Nephron progenitor cell (in vitro differentiated cells): Measurements from ENCODE around the gene CHAT.

Source experiments
- DNase-seq: peaks from one replicate; pipeline ENCODE4 v3.0.0; 2021
- H3K27ac Mint-ChIP-seq: 2 replicates; pipeline ENCODE4 v1.8.0; 2021; ENCODE audit warnings: mild to moderate bottlenecking, moderate library complexity, mixed read lengths
- H3K27me3 Mint-ChIP-seq: 2 replicates; pipeline ENCODE4 v1.8.0; 2021; ENCODE audit warnings: mild to moderate bottlenecking, low read depth, mixed read lengths; ENCODE audit not compliant: poor library complexity
- H3K36me3 Mint-ChIP-seq: 2 replicates; pipeline ENCODE4 v1.8.0; 2021; ENCODE audit warnings: low read depth, mixed read lengths
- H3K4me1 Mint-ChIP-seq: 2 replicates; pipeline ENCODE4 v1.8.0; 2021; ENCODE audit warnings: mixed read lengths
- H3K4me3 Mint-ChIP-seq: 2 replicates; pipeline ENCODE4 v1.8.0; 2021; ENCODE audit warnings: mild to moderate bottlenecking, moderate library complexity, mixed read lengths
- H3K9me3 Mint-ChIP-seq: 2 replicates; pipeline ENCODE4 v1.8.0; 2021; ENCODE audit warnings: mild to moderate bottlenecking, moderate library complexity, mixed read lengths
- TF ChIP-seq, protein P1 (sequence below): fragments of 200-600 bp; sonication (generic); IDR thresholded peaks from 2 replicates; pipeline ENCODE4 v1.5.0; 2021; ENCODE audit warnings: antibody characterized with exemption

Gene CHAT

DNA sequence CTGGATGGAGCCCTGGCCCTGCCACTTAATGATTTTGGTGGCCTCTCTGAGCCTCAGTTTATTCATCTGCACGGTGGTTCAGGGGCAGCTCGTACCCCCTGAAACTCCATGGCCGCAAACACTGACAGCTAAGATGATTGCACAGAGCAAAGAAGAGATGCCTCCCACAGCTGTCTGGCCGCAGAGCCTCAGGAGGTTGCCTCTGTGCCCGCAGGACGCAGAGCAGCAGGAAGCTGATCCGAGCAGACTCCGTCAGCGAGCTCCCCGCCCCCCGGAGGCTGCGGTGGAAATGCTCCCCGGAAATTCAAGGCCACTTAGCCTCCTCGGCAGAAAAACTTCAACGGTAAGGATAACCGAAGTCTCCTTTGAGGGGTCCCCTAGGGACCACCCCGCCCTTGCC, 35.5 kb downstream of the CHAT start:
- no peaks in the 10 kb centered on the region for H3K36me3 Mint-ChIP-seq
- no peaks in the 10 kb centered on the region for H3K9me3 Mint-ChIP-seq
- H3K4me3 Mint-ChIP-seq = no peak overlapping the region
- no peak overlapping the region for H3K27ac Mint-ChIP-seq
- peaks cover 19% of the 10 kb centered on the region for H3K4me1 Mint-ChIP-seq
- TF ChIP-seq, protein P1, sequence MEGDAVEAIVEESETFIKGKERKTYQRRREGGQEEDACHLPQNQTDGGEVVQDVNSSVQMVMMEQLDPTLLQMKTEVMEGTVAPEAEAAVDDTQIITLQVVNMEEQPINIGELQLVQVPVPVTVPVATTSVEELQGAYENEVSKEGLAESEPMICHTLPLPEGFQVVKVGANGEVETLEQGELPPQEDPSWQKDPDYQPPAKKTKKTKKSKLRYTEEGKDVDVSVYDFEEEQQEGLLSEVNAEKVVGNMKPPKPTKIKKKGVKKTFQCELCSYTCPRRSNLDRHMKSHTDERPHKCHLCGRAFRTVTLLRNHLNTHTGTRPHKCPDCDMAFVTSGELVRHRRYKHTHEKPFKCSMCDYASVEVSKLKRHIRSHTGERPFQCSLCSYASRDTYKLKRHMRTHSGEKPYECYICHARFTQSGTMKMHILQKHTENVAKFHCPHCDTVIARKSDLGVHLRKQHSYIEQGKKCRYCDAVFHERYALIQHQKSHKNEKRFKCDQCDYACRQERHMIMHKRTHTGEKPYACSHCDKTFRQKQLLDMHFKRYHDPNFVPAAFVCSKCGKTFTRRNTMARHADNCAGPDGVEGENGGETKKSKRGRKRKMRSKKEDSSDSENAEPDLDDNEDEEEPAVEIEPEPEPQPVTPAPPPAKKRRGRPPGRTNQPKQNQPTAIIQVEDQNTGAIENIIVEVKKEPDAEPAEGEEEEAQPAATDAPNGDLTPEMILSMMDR = no peak
- DNase-seq = peak; percentile 36
- H3K27me3 Mint-ChIP-seq = peaks cover 52% of the 10 kb centered on the region

DNA sequence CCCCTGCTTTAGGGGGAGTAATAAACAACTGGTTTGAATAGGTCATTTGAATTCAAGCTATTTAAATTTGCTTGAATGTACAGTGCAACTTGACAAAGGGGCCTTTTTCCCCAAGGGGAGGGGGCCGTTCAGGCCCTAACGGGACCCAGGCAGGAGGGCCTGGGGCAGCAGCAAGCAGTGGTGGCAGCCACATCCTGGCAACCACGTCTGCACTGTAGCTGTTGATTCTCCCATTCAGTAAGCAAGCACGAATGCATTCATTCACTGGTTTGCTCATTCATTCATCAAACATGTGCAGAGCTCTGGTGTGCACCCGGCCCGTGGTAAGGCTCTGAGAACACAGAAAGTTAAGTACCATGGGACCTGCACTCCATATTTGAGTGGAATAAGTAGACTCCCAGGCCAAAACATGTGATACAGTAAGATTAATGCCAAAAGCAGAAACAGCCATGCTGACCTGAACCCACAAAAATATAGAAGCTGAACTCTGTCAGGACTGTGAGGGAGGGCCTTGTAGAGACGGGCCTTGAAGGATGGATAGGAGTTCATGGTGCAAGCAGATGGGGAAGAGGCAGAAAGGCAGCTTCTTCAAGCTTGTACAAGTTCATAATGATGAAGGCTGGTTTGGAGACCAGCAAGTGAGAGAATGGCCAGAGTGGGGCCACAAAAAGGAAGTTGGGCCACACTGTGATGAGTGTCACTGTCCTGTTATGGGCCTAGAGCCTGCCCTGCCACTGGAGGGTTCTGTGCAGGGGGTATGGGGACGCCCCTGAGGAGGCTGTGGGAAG, 36.3 kb downstream of the CHAT start:
- Mint-ChIP-seq H3K9me3 (no peaks in the 10 kb centered on the region), H3K4me3 (no peak overlapping the region), H3K27me3 (peaks cover 43% of the 10 kb centered on the region), H3K27ac (no peak overlapping the region), H3K36me3 (no peaks in the 10 kb centered on the region), H3K4me1 (peaks cover 19% of the 10 kb centered on the region)
- TF ChIP-seq, protein P1 = no peak
- no peak for DNase-seq

DNA sequence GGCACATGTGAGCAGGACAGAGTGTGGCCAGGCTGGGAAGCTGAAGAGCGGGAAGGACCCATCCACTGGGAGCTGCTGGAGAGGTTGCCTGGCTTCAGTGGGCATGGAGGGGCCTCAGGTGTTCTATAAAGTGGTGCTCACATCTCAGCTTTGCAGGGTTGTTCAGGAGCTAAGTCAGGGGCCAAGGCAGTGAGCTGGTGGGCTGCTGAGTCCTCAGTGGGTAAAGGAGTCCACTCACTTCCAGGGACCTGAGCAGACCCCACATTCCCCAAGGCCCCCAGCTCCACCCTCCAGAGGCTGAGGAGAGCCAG, 36.8 kb downstream of the CHAT start:
- no peak for DNase-seq

DNA sequence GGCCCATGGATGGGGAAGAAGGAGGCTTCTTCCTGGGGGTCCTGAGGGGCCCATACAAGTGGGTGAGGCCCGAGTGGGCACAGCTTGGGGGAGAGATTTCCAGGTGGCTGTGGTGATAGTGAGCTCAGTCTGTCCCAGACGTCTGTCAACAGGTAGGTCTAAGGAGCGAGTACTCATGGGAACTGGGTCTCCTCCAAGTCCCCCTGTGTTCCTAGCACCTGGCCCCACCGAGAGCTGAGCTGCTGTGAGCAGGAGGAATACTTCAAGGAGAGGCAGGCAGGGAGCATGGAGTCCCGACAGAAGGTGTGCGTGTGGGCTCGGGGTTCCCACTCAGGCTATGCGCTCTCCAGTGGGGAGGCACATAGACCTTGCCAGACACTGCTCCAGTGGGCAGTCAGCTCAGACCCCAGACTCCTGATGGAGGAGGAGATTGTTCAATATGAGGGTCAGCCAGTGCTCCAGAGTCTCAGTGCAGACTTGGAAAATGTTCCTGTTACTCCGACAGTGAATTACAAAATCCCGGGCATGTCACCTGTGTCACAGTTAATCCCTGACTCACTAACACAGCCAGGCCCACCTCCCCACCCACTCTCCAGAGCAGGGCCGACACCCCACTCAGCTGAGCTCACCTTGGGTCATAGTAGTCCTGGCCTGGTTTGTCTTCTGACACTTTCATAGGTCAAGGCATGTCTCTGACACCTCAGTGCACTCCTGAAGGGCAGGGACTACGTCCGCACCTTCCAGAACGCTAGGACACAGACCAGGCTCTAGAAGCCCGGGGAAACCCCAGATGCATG, 37.4 kb downstream of the CHAT start:
- peaks cover 20% of the 10 kb centered on the region for H3K4me1 Mint-ChIP-seq
- TF ChIP-seq, protein P1 = no peak
- no peak overlapping the region for H3K27ac Mint-ChIP-seq
- H3K4me3 Mint-ChIP-seq = no peak overlapping the region
- no peaks in the 10 kb centered on the region for H3K9me3 Mint-ChIP-seq
- H3K36me3 Mint-ChIP-seq = no peaks in the 10 kb centered on the region
- peaks cover 47% of the 10 kb centered on the region for H3K27me3 Mint-ChIP-seq
- DNase-seq = no peak

More for the DNA sequence above, 36.8 kb downstream of the CHAT start:
- no peak overlapping the region for H3K27ac Mint-ChIP-seq
- no peaks in the 10 kb centered on the region for H3K36me3 Mint-ChIP-seq
- TF ChIP-seq, protein P1 = no peak
- H3K4me3 Mint-ChIP-seq = no peak overlapping the region
- peaks cover 19% of the 10 kb centered on the region for H3K4me1 Mint-ChIP-seq
- peaks cover 45% of the 10 kb centered on the region for H3K27me3 Mint-ChIP-seq
- no peaks in the 10 kb centered on the region for H3K9me3 Mint-ChIP-seq

DNA sequence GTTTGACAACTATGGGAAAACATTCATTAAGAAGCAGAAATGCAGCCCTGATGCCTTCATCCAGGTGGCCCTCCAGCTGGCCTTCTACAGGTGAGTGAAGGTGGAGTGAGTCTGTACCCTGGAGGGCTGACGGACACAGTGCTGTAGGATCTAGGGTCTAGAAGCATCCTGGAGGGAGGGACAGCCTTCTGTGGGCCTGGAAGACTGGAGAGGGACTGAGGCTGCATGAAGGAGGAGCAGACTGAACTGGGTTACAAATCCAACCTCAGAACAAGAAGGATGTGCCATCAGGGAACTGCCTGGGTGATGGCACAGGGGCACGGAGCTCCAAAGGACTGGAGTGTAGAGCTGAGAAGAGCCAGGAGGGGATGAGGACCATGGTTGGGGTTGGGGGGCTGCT, 38.1 kb downstream of the CHAT start:
- Mint-ChIP-seq H3K27ac (no peak overlapping the region), H3K27me3 (peaks cover 53% of the 10 kb centered on the region), H3K36me3 (no peaks in the 10 kb centered on the region), H3K4me3 (no peak overlapping the region), H3K9me3 (peaks cover 7% of the 10 kb centered on the region), H3K4me1 (peaks cover 27% of the 10 kb centered on the region)
- TF ChIP-seq, protein P1 = no peak
- DNase-seq = no peak
